HG02642 (cell line): Measurements from ENCODE around the gene KRCC1.
A peak's percentile ranks its signal among the peaks of the same experiment; 100 is the strongest.
"Not testable (repeated sequence)": the region's sequence is repeated elsewhere in the genome, so short reads cannot be mapped to it uniquely, and the experiment has no call there.

Source experiments
- ATAC-seq: cut with Tn5 transposase; IDR thresholded peaks from one replicate; pipeline ENCODE4 v1.9.1; 2021; ENCODE audit warnings: mild to moderate bottlenecking; ENCODE audit not compliant: unreplicated experiment, poor library complexity

The KRCC1 gene

GRCh38 chr2:88048541-88048940 is 7.0 kb downstream of the KRCC1 start:
- ATAC-seq: no peak

- ATAC-seq: not testable (repeated sequence)
These were observed 10.0 kb downstream of the KRCC1 start for GRCh38 chr2:88045561-88045960.

- no peak for ATAC-seq
These were observed 13.1 kb downstream of the KRCC1 start for GRCh38 chr2:88042476-88042875.

GRCh38 chr2:88038263-88039105 is 17.1 kb downstream of the KRCC1 start:
- ATAC-seq: no peak

GRCh38 chr2:88036606-88037005 is 19.0 kb downstream of the KRCC1 start:
- ATAC-seq: no peak

GRCh38 chr2:88036182-88036581 is 19.4 kb downstream of the KRCC1 start:
- ATAC-seq: no peak

- ATAC-seq: no peak
These were observed 23.4 kb downstream of the KRCC1 start for GRCh38 chr2:88032070-88032702.

- ATAC-seq: no peak
These were observed 26.7 kb downstream of the KRCC1 start for GRCh38 chr2:88028931-88029330.

- ATAC-seq: no peak
These were observed 27.7 kb downstream of the KRCC1 start for GRCh38 chr2:88027697-88028389.

GRCh38 chr2:88024509-88024908 is 31.1 kb downstream of the KRCC1 start:
- no peak for ATAC-seq

- ATAC-seq: no peak
These were observed 33.0 kb downstream of the KRCC1 start for GRCh38 chr2:88022669-88022921.

GRCh38 chr2:88019985-88020384 is 35.6 kb downstream of the KRCC1 start:
- ATAC-seq: no peak

- ATAC-seq: no peak
These were observed 36.7 kb downstream of the KRCC1 start for GRCh38 chr2:88018909-88019308.

- ATAC-seq: not testable (repeated sequence)
These were observed 37.3 kb downstream of the KRCC1 start for GRCh38 chr2:88018077-88018805.

- ATAC-seq: not testable (repeated sequence)
These were observed 37.9 kb downstream of the KRCC1 start for GRCh38 chr2:88017780-88018038.

- ATAC-seq: peak; percentile 72
These were observed 38.4 kb downstream of the KRCC1 start for GRCh38 chr2:88016960-88017779.

- peak; percentile 87 for ATAC-seq
These were observed 39.3 kb downstream of the KRCC1 start, which contains the start of gene RNU2-63P for GRCh38 chr2:88016086-88016959. Gene RNU2-63P, minus strand, starts transcription at chr2:88016547.

GRCh38 chr2:88011011-88011410 is 44.6 kb downstream of the KRCC1 start:
- no peak for ATAC-seq

- no peak for ATAC-seq
These were observed 45.4 kb downstream of the KRCC1 start for GRCh38 chr2:88010136-88010535.
